Lower leg skin (tissue), 4 donors: Measurements from ENCODE around the gene ZNF407. TPM values are rescaled to one million over a fixed set of nuclear protein-coding genes. Genes with fewer than 3 reads are reported as not detected.

ENCODE experiments used
- DNase-seq, 2 donors: peaks; one replicate each; pipeline ENCODE4 v3.0.0-alpha.2; 2019; ENCODE audit warnings: low spot score in 2 of 2
- H3K4me3 ChIP-seq: fragments of 200-600 bp; sonication (generic); 2 replicates; pipeline ENCODE4 v1.5.1; 2017; ENCODE audit warnings: mild to moderate bottlenecking, low read depth; ENCODE audit not compliant: poor library complexity, severe bottlenecking
- CTCF ChIP-seq, 3 donors: fragments of 450-650 bp; IDR thresholded peaks; one replicate each; pipeline ENCODE4 v1.5.1; 2016; ENCODE audit warnings: antibody characterized with exemption in 3 of 3, mild to moderate bottlenecking in 3 of 3, moderate library complexity in 2 of 3
- POLR2A ChIP-seq, 2 donors: fragments of 450-650 bp; IDR thresholded peaks; one replicate each; pipeline ENCODE4 v1.6.1; 2016 to 2017; ENCODE audit warnings: antibody characterized with exemption in 2 of 2, mild to moderate bottlenecking in 1 of 2, moderate library complexity in 1 of 2
- whole genome bisulfite sequencing, 2 donors: methylation state at CpG; one replicate each; pipeline ENCODE4 v1.1.5; 2018; 5-methylcytosine and 5-hydroxymethylcytosine counted together
- intact Hi-C: fragments of 100-400 bp; cut with DNase I; formaldehyde crosslinking; loops from one replicate; pipeline ENCODE4 v1.15.0; 2023; ENCODE audit warnings: low total_unique reads
- total RNA-seq, 4 donors: library from RNA; depleted of rRNA; stranded (reverse); fragments of >200 nt; gene quantifications; one replicate each; pipeline ENCODE4 v1.1.0, GENCODE V29; 2016

The ZNF407 gene
- total RNA-seq, 4 donors from 2014 or later: 7.0 to 13.9 (median 10.9) TPM

GRCh38 chr18:74796211-74796610, 198.5 kb downstream of the ZNF407 start:
- no peak overlapping the region for H3K4me3 ChIP-seq
- intact Hi-C loops: no loop called here
- 76 to 82% methylated on average over 4 of the region's 4 CpGs for WGBS, 2 donors
- DNase-seq: no peak
- TF ChIP-seq CTCF (IDR thresholded peaks at IDR 0.05) (no peak), POLR2A (IDR thresholded peaks at IDR 0.05) (no peak)

- H3K4me3 ChIP-seq: no peak overlapping the region
- WGBS, 2 donors: 20 to 21% methylated on average over 7 of the region's 7 CpGs
- DNase-seq: no peak
- intact Hi-C loops: no loop called here
- TF ChIP-seq POLR2A (IDR thresholded peaks at IDR 0.05): no peak
- no peak for TF ChIP-seq CTCF (IDR thresholded peaks at IDR 0.05)
These were observed 199.3 kb downstream of the ZNF407 start for GRCh38 chr18:74796841-74797576.

GRCh38 chr18:74797577-74798151, 200.0 kb downstream of the ZNF407 start:
- TF ChIP-seq CTCF (IDR thresholded peaks at IDR 0.05): no peak
- no peak for TF ChIP-seq POLR2A (IDR thresholded peaks at IDR 0.05)
- intact Hi-C loops: no loop called here
- H3K4me3 ChIP-seq: no peak overlapping the region
- no peak for DNase-seq
- 58 to 59% methylated on average over 6 of the region's 6 CpGs for WGBS, 2 donors

GRCh38 chr18:74799542-74799941, 201.9 kb downstream of the ZNF407 start:
- WGBS, 2 donors: 93 to 97% methylated on average over 2 of the region's 2 CpGs
- H3K4me3 ChIP-seq: no peak overlapping the region
- intact Hi-C loops: no loop called here
- TF ChIP-seq CTCF (IDR thresholded peaks at IDR 0.05): no peak
- TF ChIP-seq POLR2A (IDR thresholded peaks at IDR 0.05): no peak
- DNase-seq: no peak

GRCh38 chr18:74800098-74800497, 202.4 kb downstream of the ZNF407 start:
- intact Hi-C loops: no loop called here
- TF ChIP-seq CTCF (IDR thresholded peaks at IDR 0.05) (no peak), POLR2A (IDR thresholded peaks at IDR 0.05) (no peak)
- no peak for DNase-seq
- H3K4me3 ChIP-seq: no peak overlapping the region
